K562 (cell line): Measurements from ENCODE around the gene SPEG. TPM values are rescaled to one million over a fixed set of nuclear protein-coding genes. Genes with fewer than 3 reads are reported as not detected.
A peak's percentile ranks its signal among the peaks of the same experiment; 100 is the strongest.

Source experiments
- DLX4 ChIP-seq: fragments of 250-450 bp; sonication (Bioruptor Pico); IDR thresholded peaks from 2 replicates; pipeline ENCODE4 v1.6.1; 2021; ENCODE audit warnings: mild to moderate bottlenecking
- KAT8 ChIP-seq: fragments of 450-650 bp; IDR thresholded peaks from 2 replicates; pipeline ENCODE4 v1.6.1; 2016; ENCODE audit warnings: low read depth, mild to moderate bottlenecking
- MTA1 ChIP-seq: fragments of 450-650 bp; IDR thresholded peaks from 2 replicates; pipeline ENCODE4 v1.6.1; 2017; ENCODE audit warnings: borderline replicate concordance
- NR3C1 ChIP-seq: sonication (generic); formaldehyde crosslinking; IDR thresholded peaks from 2 replicates; pipeline ENCODE4 v1.8.1; 2022; ENCODE audit warnings: missing genetic modification reagents
- RFX1 ChIP-seq: fragments of 450-650 bp; IDR thresholded peaks from 2 replicates; pipeline ENCODE4 v1.6.1; 2016; ENCODE audit warnings: mild to moderate bottlenecking, moderate library complexity
- U2AF1 ChIP-seq: fragments of 200-400 bp; formaldehyde crosslinking; optimal IDR thresholded peaks from 2 replicates; pipeline ENCODE3; 2017; ENCODE audit warnings: mild to moderate bottlenecking, low read depth, low read length, moderate library complexity
- ZNF197 ChIP-seq: fragments of 200-800 bp; sonication (Bioruptor generic); IDR thresholded peaks from 2 replicates; pipeline ENCODE4 v1.6.1; 2016; ENCODE audit warnings: low read depth, missing genetic modification characterization, missing compliant biosample characterization
- ZNF586 ChIP-seq: fragments of 450-650 bp; formaldehyde crosslinking; conservative IDR thresholded peaks from 2 replicates; pipeline ENCODE4 v1.4.0; 2020; ENCODE audit warnings: mild to moderate bottlenecking, moderate library complexity
- polyA plus RNA-seq, 8 experiments: library from polyadenylated mRNA; depleted of rRNA in 4 of 8; stranded (reverse) in 5 of 8; unstranded in 3 of 8; fragments of >200 nt; fragmentation: Nextera tagmentation in 2 of 8; fragmentation: Illumina TruSeq in 1 of 8; extraction: Ambion mirVana in 2 of 8; extraction: Trizol in 1 of 8; gene quantifications; 2 replicates each; pipeline versions ENCODE4 v1.2.1 to v1.2.3, GENCODE V29; 2011 to 2014; ENCODE audit warnings: inconsistent platforms in 1 of 8, missing spikeins in 1 of 8
- total RNA-seq, 7 experiments: library from RNA; depleted of rRNA in 6 of 7; stranded (reverse); fragments of >200 nt in 6 of 7; fragmentation: Illumina TruSeq in 2 of 7; extraction: Trizol in 2 of 7; gene quantifications; 2 replicates each; pipeline versions ENCODE4 v1.2.1 to v1.2.3, GENCODE V29; 2011 to 2021; ENCODE audit warnings: low replicate concordance in 1 of 7
- TF ChIP-seq, protein P1 (sequence below): fragments of 250-450 bp; sonication (Bioruptor Pico); IDR thresholded peaks from 2 replicates; pipeline ENCODE4 v1.4.0; 2020; ENCODE audit warnings: mild to moderate bottlenecking
- TF ChIP-seq, protein P2 (sequence below): fragments of 450-650 bp; IDR thresholded peaks from 2 replicates; pipeline ENCODE4 v1.6.1; 2016; ENCODE audit warnings: mild to moderate bottlenecking, moderate library complexity
- TF ChIP-seq, protein P3 (sequence below): fragments of 250-450 bp; sonication (Bioruptor Pico); IDR thresholded peaks from 2 replicates; pipeline ENCODE4 v1.9.0; 2021; ENCODE audit warnings: mild to moderate bottlenecking, inconsistent platforms

Gene SPEG
- total and polyA plus RNA-seq, 9 of the 15 experiments (the other 6 are each of a cell fraction or from before 2014, with no cell fraction given), result 0.49 to 8.7 (median 3.0) TPM

GRCh38 chr2:219541611-219542180, 107.1 kb downstream of the SPEG start (continued):
- TF ChIP-seq, protein P1, sequence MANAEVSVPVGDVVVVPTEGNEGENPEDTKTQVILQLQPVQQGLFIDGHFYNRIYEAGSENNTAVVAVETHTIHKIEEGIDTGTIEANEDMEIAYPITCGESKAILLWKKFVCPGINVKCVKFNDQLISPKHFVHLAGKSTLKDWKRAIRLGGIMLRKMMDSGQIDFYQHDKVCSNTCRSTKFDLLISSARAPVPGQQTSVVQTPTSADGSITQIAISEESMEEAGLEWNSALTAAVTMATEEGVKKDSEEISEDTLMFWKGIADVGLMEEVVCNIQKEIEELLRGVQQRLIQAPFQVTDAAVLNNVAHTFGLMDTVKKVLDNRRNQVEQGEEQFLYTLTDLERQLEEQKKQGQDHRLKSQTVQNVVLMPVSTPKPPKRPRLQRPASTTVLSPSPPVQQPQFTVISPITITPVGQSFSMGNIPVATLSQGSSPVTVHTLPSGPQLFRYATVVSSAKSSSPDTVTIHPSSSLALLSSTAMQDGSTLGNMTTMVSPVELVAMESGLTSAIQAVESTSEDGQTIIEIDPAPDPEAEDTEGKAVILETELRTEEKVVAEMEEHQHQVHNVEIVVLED (CRISPR knock-in tag), result no peak
- TF ChIP-seq, protein P2, sequence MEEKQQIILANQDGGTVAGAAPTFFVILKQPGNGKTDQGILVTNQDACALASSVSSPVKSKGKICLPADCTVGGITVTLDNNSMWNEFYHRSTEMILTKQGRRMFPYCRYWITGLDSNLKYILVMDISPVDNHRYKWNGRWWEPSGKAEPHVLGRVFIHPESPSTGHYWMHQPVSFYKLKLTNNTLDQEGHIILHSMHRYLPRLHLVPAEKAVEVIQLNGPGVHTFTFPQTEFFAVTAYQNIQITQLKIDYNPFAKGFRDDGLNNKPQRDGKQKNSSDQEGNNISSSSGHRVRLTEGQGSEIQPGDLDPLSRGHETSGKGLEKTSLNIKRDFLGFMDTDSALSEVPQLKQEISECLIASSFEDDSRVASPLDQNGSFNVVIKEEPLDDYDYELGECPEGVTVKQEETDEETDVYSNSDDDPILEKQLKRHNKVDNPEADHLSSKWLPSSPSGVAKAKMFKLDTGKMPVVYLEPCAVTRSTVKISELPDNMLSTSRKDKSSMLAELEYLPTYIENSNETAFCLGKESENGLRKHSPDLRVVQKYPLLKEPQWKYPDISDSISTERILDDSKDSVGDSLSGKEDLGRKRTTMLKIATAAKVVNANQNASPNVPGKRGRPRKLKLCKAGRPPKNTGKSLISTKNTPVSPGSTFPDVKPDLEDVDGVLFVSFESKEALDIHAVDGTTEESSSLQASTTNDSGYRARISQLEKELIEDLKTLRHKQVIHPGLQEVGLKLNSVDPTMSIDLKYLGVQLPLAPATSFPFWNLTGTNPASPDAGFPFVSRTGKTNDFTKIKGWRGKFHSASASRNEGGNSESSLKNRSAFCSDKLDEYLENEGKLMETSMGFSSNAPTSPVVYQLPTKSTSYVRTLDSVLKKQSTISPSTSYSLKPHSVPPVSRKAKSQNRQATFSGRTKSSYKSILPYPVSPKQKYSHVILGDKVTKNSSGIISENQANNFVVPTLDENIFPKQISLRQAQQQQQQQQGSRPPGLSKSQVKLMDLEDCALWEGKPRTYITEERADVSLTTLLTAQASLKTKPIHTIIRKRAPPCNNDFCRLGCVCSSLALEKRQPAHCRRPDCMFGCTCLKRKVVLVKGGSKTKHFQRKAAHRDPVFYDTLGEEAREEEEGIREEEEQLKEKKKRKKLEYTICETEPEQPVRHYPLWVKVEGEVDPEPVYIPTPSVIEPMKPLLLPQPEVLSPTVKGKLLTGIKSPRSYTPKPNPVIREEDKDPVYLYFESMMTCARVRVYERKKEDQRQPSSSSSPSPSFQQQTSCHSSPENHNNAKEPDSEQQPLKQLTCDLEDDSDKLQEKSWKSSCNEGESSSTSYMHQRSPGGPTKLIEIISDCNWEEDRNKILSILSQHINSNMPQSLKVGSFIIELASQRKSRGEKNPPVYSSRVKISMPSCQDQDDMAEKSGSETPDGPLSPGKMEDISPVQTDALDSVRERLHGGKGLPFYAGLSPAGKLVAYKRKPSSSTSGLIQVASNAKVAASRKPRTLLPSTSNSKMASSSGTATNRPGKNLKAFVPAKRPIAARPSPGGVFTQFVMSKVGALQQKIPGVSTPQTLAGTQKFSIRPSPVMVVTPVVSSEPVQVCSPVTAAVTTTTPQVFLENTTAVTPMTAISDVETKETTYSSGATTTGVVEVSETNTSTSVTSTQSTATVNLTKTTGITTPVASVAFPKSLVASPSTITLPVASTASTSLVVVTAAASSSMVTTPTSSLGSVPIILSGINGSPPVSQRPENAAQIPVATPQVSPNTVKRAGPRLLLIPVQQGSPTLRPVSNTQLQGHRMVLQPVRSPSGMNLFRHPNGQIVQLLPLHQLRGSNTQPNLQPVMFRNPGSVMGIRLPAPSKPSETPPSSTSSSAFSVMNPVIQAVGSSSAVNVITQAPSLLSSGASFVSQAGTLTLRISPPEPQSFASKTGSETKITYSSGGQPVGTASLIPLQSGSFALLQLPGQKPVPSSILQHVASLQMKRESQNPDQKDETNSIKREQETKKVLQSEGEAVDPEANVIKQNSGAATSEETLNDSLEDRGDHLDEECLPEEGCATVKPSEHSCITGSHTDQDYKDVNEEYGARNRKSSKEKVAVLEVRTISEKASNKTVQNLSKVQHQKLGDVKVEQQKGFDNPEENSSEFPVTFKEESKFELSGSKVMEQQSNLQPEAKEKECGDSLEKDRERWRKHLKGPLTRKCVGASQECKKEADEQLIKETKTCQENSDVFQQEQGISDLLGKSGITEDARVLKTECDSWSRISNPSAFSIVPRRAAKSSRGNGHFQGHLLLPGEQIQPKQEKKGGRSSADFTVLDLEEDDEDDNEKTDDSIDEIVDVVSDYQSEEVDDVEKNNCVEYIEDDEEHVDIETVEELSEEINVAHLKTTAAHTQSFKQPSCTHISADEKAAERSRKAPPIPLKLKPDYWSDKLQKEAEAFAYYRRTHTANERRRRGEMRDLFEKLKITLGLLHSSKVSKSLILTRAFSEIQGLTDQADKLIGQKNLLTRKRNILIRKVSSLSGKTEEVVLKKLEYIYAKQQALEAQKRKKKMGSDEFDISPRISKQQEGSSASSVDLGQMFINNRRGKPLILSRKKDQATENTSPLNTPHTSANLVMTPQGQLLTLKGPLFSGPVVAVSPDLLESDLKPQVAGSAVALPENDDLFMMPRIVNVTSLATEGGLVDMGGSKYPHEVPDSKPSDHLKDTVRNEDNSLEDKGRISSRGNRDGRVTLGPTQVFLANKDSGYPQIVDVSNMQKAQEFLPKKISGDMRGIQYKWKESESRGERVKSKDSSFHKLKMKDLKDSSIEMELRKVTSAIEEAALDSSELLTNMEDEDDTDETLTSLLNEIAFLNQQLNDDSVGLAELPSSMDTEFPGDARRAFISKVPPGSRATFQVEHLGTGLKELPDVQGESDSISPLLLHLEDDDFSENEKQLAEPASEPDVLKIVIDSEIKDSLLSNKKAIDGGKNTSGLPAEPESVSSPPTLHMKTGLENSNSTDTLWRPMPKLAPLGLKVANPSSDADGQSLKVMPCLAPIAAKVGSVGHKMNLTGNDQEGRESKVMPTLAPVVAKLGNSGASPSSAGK, result peak; percentile 69
- no peak for TF ChIP-seq KAT8
- TF ChIP-seq RFX1, result no peak
- no peak for TF ChIP-seq NR3C1 (CRISPR knock-in tag)
- TF ChIP-seq, protein P3, sequence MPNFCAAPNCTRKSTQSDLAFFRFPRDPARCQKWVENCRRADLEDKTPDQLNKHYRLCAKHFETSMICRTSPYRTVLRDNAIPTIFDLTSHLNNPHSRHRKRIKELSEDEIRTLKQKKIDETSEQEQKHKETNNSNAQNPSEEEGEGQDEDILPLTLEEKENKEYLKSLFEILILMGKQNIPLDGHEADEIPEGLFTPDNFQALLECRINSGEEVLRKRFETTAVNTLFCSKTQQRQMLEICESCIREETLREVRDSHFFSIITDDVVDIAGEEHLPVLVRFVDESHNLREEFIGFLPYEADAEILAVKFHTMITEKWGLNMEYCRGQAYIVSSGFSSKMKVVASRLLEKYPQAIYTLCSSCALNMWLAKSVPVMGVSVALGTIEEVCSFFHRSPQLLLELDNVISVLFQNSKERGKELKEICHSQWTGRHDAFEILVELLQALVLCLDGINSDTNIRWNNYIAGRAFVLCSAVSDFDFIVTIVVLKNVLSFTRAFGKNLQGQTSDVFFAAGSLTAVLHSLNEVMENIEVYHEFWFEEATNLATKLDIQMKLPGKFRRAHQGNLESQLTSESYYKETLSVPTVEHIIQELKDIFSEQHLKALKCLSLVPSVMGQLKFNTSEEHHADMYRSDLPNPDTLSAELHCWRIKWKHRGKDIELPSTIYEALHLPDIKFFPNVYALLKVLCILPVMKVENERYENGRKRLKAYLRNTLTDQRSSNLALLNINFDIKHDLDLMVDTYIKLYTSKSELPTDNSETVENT (CRISPR knock-in tag), result peak; percentile 45; the same call in 1 of the 2 replicates
- TF ChIP-seq DLX4 (CRISPR knock-in tag), result no peak
- TF ChIP-seq U2AF1, result no peak
- no peak for TF ChIP-seq ZNF586 (CRISPR knock-in tag)
- peak; percentile 40; the same call in 1 of the 2 replicates for TF ChIP-seq MTA1
- no peak for TF ChIP-seq ZNF197 (CRISPR knock-in tag)
